Testis (tissue), 3 donors: ENCODE data around the gene LRRK1. TPM values are rescaled to one million over a fixed set of nuclear protein-coding genes. Genes with fewer than 3 reads are reported as not detected.

Experiments
- DNase-seq: peaks from one replicate; pipeline ENCODE4 v3.0.0-alpha.2; 2019
- H3K27ac ChIP-seq, 2 donors: fragments of 200-600 bp; sonication (generic); one replicate each; pipeline ENCODE4 v1.5.1; 2019
- H3K27me3 ChIP-seq: fragments of 200-600 bp; sonication (generic); one replicate; pipeline ENCODE4 v1.5.1; 2019
- H3K36me3 ChIP-seq: fragments of 200-600 bp; sonication (generic); one replicate; pipeline ENCODE4 v1.5.1; 2017; ENCODE audit warnings: low read depth; ENCODE audit errors: missing control alignments
- H3K4me1 ChIP-seq: fragments of 200-600 bp; sonication (generic); one replicate; pipeline ENCODE4 v1.5.1; 2019
- H3K4me3 ChIP-seq, 2 donors: fragments of 200-600 bp; sonication (generic); one replicate each; pipeline ENCODE4 v1.5.1; 2017 to 2019
- H3K9me3 ChIP-seq: fragments of 200-600 bp; sonication (generic); one replicate; pipeline ENCODE4 v1.5.1; 2017
- CTCF ChIP-seq, 3 experiments: fragments of 450-650 bp in 2 of 3; fragments of 200-600 bp in 1 of 3; sonication (generic) in 1 of 3; IDR thresholded peaks; one replicate each; pipeline ENCODE4 v1.5.1; 2016 to 2019; ENCODE audit warnings: antibody characterized with exemption in 3 of 3, mild to moderate bottlenecking in 2 of 3, moderate library complexity in 1 of 3
- POLR2A ChIP-seq: fragments of 450-650 bp; IDR thresholded peaks from one replicate; pipeline ENCODE4 v1.6.1; 2017; ENCODE audit warnings: antibody characterized with exemption, mild to moderate bottlenecking, moderate library complexity
- WGBS, 2 donors: methylation state at CpG; one replicate each; pipeline ENCODE4 v1.1.5; 2018; 5-methylcytosine and 5-hydroxymethylcytosine counted together
- intact Hi-C: fragments of 100-400 bp; cut with DNase I; formaldehyde crosslinking; loops from one replicate; pipeline ENCODE4 v1.15.1; 2023; ENCODE audit warnings: low total_unique reads
- polyA plus RNA-seq: library from polyadenylated mRNA; stranded (reverse); fragments of 350-450 nt; fragmentation: Illumina TruSeq; extraction: RNeasy Lipid Tissue Mini Kit (QIAGEN cat#74804); gene quantifications from one replicate; pipeline ENCODE4 v1.2.3, GENCODE V29; 2014; ENCODE audit warnings: low read depth, low replicate concordance; ENCODE audit not compliant: insufficient read depth
- total RNA-seq, 2 donors: library from RNA; depleted of rRNA; stranded (reverse); fragments of >200 nt; gene quantifications; one replicate each; pipeline ENCODE4 v1.2.3, GENCODE V29; 2016

Gene LRRK1
- total and polyA plus RNA-seq, 3 donors from 2014 or later = 18.8 to 24.6 (median 23.0) TPM

- no peak overlapping the region for H3K4me3 ChIP-seq
- TF ChIP-seq CTCF (IDR thresholded peaks at IDR 0.05) (no peak), POLR2A (no peak)
- H3K27me3 ChIP-seq = no peaks in the 10 kb centered on the region
- H3K27ac ChIP-seq = no peak overlapping the region
- intact Hi-C loops = no loop called here
- no peaks in the 10 kb centered on the region for H3K9me3 ChIP-seq
- WGBS, 2 donors = 90 to 91% methylated on average over 10 to 11 of the region's 11 CpGs
- peaks cover 4% of the 10 kb centered on the region for H3K4me1 ChIP-seq
- H3K36me3 ChIP-seq = no peaks in the 10 kb centered on the region
- no peak for DNase-seq
Observed at GRCh38 chr15:100926971-100927756, 8.0 kb downstream of the LRRK1 start.

DNA sequence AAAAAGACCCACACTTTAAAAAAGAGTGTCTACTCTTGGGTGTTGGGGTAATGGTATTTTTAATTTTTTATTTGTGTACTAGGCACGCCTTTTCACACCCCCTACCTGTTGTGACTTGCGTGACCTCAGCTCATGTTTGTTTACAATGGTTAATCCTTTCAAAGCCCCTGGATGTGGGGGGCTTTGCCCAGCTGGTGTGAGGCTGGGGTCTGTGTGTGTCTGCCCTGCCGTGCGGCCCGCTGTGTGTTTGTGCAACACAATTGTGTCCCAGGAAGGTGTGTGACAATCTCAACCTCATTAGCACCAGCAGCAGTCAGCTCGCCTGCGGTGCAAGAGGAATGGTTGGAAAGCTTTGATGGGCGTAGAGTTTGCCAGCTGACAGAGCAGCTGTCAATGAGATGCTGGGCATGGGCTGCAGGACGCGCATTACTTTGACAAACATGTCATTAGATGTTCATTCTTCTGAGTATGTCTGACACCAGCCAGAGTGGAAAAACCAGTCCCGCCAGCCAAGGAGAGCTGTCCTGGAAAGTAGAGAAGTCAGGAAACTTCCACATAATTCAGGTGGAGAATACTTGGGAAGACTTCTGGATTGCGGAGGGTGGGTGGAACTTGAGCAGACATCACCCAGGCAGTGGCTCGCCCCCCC, 9.6 kb downstream of the LRRK1 start:
- Histone ChIP-seq H3K27me3 (no peaks in the 10 kb centered on the region), H3K4me1 (peaks cover 4% of the 10 kb centered on the region), H3K4me3 (no peak overlapping the region), H3K27ac (no peak overlapping the region), H3K36me3 (no peaks in the 10 kb centered on the region), H3K9me3 (no peaks in the 10 kb centered on the region)
- intact Hi-C loops = no loop called here
- WGBS, 2 donors = 90 to 96% methylated on average over 12 to 13 of the region's 13 CpGs
- DNase-seq = no peak
- TF ChIP-seq CTCF (IDR thresholded peaks at IDR 0.05) = no peak
- TF ChIP-seq POLR2A = no peak

DNA sequence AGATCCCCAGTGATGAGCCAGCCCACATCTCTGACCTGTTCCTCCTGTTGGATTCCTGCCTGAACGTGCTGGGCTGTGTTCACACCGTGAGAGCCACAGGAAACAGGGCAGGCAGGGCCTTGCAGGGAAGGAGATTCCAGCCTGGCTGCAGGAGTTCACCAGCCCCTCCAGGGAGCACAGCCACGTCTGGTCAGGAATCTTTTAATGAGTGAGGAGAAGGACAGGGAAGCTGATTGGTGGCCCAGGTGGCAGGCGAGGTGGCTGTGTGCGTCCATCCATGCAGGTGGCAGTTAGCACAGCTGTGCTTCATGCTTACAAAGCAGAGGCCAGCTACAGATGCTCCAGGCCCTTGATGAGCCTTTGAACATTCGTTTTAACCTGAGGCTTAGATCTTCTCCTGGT, 10.5 kb downstream of the LRRK1 start:
- no peaks in the 10 kb centered on the region for H3K27me3 ChIP-seq
- H3K4me1 ChIP-seq = peaks cover 4% of the 10 kb centered on the region
- H3K9me3 ChIP-seq = no peaks in the 10 kb centered on the region
- intact Hi-C loops = no loop called here
- H3K4me3 ChIP-seq = no peak overlapping the region
- H3K27ac ChIP-seq = no peak overlapping the region
- 56% methylated on average over 6 of the region's 6 CpGs for WGBS, 2 donors
- H3K36me3 ChIP-seq = no peaks in the 10 kb centered on the region
- TF ChIP-seq CTCF (IDR thresholded peaks at IDR 0.05) (no peak), POLR2A (no peak)
- DNase-seq = no peak

DNA sequence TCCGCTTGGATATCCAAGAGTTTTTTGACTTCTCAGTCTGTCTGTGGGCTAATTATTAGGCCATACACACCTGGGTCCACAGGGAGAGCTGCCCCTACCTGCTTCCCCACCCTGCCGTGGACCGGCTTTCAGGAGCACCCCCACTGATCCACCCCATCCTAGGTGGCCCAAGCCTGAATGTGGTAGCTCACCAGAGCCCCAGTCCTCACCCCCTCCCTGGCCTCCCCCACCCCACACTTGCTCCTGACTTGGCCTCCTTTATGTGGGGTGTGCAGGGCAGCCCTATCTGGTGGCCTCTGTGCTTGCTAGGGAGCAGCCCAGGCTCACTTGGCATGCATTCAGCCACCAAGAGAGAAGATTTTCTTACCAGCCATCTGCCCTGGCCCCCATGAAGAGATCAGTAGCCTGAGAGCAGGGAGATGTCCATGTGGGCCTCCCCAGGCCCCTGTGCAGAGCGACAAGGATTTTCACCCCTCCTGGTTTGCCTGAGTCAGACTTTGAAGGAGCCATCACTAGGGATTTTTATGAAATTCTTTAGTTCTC, 11.2 kb downstream of the LRRK1 start:
- no peak for DNase-seq
- Histone ChIP-seq H3K9me3 (no peaks in the 10 kb centered on the region), H3K27ac (no peak overlapping the region), H3K36me3 (no peaks in the 10 kb centered on the region), H3K27me3 (no peaks in the 10 kb centered on the region), H3K4me1 (peaks cover 4% of the 10 kb centered on the region), H3K4me3 (no peak overlapping the region)
- WGBS, 2 donors = 96 to 98% methylated on average over 4 of the region's 4 CpGs
- no peak for TF ChIP-seq POLR2A
- no peak for TF ChIP-seq CTCF (IDR thresholded peaks at IDR 0.05)
- intact Hi-C loops = no loop called here
